GM21423 (cell line): Measurements from ENCODE around the gene OPCML.

Experiments
- ATAC-seq: cut with Tn5 transposase; IDR thresholded peaks from one replicate; pipeline ENCODE4 v1.9.1; 2021; ENCODE audit warnings: mild to moderate bottlenecking, moderate library complexity; ENCODE audit not compliant: unreplicated experiment

Gene OPCML

DNA sequence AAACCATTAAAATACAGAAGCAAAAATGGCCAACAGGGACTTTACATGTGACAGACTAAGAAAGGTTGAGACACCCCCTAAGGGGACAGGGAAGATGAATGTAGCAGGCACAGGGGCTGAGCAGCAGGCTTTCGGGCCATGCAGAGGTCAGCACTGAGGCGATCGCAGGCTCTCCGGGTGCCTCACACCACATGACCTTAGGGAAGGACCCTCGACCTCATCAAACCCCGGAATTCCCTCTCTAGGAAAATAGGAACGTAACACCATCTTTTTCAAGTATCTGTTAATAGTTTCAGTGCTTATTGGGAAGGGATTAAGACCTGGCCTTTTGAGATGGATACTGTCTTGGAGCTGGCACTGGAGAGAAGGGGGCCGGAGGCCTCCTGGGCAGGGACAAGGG, 27.4 kb downstream of the OPCML start:
- no peak for ATAC-seq

DNA sequence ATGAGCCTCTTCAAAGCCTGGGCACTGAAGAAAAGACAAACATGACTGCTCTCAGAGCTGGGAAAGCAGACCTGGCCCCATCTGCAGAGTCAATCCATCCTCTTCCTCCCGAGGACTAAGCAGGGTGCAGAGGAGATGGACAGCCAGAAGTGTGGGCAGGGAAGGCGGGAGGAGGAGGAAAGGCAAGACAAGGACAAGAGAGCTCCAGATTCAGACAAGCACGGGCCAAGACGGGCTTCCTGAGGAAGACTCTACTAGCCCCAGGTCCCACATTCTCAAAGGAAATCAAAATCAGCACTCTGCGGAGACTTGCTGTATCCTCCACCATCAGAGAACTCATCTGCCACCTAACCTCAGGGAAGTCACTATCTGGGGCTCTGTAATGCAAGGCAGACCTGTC, 28.5 kb downstream of the OPCML start:
- ATAC-seq, result no peak

DNA sequence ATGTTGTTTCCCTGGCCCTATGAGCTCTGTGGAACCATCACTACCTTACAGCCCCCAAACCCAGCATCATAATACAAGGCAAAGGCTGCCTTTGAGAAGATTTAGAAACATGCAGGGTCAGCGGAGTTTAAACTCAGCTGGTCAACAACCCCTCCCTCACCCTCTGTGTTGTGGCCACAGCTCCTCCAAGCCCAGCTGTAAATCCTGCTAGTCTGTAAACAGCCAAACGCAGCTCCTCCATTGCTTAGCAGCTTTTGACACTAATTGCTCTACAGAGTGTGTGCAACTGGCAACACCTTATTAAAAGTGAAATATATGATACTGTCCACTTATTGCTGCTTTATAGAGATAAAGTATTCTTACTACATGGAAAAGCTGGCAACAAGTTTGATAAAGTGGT, 29.1 kb downstream of the OPCML start:
- ATAC-seq, result no peak

DNA sequence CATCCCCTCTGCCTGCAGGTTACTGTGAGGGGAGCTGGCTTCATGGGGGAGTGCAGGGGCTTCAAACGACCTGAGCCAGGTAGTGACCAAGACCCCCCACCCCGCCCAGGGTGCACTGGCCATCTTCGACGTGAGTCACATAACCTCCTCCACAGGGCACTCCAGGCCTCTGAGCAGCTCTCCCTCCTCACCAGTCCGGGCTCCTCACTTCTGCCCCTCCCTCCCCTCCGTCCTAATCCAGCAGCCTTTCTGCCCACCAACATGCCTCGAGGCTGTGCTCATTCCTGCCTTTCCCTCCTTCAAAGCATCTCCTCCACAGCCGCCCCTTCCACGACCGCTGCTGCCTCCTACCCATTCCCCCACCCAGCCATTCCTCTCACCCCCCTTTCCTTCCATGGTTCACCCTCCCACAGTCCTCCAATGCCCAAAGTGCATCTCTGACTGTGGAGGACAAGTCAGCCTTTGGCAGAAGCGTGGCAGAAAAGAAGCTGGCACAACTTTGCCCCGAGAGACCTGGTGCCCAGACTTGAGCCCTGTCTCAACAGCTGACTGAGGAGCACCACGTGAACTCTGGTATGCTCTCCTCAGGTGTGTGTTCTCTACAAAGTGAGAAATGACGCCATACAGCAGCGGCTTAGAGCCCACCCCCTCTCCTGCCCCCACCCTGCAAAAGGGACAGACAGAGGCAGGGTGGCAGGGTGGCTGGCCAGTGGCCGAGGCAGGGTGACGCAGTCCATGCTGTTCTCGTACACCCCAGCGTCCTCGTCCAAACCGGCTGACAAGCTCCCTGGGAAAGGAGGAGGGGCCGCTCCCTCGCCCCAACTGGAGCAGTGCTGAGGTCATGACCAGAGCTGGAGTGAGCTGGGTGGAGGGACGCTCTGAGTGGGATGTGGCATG, 30.4 kb downstream of the OPCML start:
- no peak for ATAC-seq

DNA sequence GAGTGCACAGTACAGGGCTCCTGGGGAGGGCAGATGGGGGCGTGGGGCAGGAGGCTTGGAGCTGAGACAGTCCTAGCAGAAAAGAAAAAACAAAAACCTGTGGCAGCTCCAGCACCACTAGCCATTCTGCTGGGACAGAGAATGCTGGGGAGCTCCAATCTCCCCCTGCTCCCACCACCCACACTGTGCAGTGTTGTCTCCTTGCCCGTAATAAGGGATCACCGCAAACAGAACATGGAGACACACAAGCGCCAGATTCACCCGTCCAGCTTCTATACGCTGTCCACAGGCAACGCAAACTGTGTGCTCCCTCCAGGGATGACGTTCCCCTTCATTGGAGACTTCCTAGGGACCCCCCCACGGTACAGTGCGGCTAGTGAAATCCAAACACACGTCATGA, 31.4 kb downstream of the OPCML start:
- ATAC-seq, result no peak

DNA sequence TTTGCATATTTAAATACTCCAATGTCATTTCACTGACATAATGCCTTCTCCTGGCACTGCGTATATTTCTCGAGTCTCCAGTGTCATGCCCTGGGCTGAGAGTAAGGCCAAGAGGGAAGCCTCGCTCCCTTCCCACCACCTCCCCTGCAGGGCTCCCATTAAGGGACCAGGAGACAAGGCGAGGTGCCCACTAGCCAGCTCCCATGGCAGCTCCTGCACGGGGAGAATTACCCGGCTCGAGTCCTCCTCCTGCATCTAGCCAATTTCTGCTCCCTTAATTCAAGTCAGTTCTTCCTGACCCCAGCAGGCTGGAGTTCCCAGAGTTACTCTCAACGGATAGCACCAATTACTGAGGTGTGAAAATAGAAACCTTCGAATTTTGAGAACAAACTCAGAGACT, 31.9 kb downstream of the OPCML start:
- no peak for ATAC-seq

DNA sequence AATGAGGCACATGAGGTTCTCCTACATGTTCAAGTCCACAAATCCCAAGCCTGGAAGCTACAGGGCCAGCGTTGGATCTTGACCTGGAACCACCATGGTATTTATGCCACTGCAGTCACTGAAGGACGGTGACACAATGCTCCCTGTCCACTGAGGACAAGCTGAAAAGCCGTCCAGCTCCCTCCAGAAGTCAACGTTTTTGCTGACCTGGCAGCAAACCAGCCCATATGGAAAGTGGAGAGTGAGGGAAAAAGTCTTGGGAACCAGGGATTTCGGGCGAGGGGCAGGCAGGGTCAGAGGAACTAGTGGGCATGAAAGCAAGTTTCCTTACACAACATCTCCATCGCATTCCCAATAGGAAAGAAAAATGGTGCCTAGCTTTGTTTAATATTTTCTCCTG, 33.3 kb downstream of the OPCML start:
- no peak for ATAC-seq

DNA sequence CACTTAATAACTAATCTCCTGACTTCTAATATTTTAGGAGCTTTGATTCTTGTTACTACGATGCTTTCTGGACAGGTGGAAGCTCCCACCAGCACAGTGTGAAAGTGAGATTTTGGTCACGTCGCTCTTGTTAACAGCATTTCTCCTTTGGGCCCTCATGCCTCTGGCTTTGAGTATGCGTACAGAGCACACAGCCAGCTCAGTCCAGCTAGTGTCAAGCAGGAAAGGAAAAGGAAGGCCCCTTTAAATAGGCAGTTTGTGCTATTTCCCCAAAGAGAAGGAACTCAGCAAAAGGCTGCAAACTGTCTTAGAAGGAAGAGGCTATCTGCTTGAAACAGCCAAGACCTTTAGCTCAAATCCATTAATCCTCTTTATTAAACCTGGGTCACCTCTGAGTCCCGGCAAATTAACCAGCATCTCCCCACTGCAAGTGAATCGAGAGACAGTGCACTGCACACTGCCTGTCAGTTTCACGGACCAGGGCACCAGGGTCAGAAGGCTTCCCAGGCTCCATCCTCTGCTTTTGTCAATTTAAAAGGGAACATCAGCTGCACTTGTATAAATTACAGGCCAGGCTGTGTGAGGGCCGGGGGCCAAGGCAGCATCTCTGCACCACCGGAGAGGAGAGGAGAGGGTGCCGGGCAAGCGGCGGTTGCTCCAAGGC, 34.7 kb downstream of the OPCML start:
- no peak for ATAC-seq

DNA sequence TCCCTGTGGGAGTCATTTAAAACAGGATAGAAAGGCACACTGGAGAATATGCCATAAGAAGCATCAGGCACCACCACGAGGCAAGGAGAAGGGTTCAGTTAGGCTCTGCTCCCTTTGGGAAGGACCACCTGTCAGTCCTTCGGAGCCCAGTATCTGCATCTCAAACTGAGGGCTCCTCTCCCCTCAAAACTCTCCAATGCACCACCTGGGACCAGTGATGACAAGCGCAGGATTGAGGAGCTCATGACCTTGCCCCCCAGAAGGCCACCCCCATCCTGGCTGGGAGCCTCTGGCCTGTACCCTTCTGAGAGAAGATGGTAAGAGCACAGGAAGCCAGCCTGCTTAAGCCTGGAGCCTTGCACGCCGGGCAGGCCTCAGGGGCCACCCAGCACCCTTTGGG, 39.4 kb downstream of the OPCML start:
- ATAC-seq, result no peak

DNA sequence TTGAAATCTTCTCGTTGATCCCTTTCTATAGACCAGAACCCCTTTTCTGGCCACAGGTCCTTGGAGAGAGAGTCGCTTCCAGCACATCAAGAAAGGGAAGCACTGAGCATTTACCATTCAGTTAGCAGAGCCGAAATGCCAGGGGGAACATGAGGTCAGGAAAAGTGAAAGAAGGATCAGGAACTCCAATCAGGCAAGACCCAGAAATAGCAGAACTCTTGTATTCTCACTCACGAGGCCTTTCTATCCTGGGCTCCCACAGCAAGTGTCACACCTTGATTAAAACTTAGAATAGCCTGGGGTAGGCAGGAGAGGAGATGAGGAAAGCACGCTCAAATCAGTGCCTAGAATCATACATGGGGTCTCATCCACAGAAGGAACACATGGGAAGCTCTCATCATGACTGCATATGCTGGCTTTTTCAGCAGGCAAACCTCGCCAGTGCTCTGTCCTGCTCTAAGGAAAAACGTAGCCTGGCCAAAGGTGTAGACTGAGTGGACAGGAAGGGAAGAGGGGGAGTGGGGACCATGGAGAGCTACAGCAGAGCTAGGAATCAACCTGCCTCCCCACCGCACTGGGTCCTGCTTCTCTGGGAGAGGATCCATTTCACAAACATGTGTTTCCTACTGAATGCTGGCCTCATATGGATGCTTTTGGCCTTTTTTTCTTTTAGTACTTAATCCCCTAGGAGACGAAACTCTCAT, 40.5 kb downstream of the OPCML start:
- no peak for ATAC-seq

DNA sequence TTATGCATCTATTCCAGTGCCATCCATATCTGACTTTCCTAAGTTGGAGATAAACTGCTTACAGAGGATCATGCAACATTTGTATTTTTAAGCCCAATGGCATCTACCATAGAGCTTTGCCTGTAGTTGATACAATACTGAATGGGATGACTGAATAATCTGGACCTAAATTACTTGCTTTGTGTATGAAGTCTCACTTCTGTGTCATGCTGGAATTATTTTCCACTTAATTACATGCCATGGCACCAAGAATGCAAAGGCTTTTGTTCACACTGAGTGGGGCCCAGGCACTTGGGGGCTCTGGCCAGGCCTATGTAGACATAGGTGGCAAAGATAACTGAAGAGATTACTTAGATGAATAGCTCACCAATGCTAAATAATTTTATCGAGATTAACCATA, 51.6 kb downstream of the OPCML start:
- ATAC-seq, result no peak

DNA sequence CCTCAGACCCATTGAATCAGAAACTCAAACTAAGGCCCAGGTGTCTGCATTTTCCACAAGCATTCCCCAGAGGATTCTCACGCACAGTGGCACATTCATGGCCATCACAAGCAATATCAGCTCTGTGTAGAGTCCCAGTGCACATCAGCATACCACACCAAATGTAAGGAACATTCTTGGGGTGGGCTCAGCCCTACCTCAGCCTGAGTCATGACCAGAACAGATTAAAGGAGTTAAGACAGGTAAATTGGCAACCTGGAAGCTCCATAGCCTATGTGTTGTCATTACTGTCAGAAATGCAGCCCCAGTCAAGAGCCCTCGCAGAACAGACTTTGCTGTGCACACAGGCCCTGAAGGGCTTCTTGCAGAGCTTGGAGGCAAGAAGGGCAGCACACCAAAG, 53.1 kb downstream of the OPCML start:
- ATAC-seq, result no peak

DNA sequence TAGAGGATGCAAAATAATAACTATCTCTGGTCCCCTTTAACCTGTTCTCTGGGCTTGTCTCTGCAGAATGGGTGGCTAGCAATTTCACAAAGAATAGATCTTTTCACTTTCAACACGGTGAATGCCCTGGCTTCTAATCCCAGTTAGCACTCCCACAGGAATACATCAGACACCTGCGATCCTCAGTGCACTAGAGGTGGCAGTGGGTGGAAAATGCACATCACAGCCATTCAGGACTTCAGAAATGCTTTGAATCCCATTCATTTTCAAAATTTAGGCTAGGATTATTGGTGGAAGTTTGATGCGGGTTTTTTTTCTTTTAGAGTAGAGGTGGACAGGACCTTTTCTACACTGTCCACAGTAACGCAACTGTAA, 55.1 kb downstream of the OPCML start:
- no peak for ATAC-seq

DNA sequence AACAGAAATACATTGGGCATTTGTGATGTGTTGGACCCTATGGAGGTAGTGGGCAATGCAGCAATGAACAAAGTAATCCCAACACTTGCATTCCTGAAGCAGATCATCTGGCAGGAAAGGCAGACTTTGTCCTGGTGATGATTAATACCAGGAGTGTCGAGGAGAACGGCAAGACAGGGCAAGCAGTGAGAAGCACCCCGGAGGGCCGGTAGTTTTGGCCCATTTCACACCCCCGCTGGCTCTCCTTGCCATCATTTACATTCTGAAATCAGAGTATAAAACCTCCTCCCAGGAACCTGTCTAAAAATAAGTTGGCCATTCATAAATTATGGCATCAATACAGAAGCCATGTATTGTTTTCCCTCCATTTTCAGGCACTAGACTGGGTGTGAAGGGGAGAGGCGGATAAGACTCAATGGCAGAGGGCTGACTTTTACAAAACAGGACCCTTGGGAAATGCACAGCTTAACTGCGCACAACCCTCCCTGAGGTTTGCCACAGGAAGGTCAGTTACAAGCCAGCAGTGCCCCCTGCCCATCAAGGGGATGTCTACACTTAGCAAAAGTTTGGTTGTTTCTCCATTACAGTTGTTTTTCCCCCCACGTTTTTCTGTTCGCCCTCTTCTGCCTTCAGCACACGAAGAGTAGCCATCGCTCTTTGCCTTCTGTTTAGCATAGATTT, 55.6 kb downstream of the OPCML start:
- no peak for ATAC-seq

DNA sequence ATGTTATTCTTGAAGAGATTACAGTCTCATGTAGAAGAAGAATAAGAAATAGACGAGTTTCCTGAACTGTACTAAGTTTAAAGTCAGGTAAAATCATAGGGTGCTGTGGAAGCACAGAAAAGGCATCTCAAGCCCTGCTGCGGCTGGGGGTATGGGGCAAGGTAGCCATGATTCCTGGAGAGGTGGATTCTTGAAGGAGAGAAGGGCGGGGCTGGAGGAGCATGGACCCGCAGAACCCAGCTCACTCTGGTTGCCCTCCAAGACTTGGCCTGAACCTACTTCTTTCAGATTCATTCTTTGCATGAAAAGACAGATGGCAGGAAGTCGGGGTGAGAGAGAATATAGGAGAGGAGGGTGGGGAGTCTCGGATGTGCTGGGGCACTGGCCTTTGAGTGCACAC, 57.8 kb downstream of the OPCML start:
- ATAC-seq, result no peak

DNA sequence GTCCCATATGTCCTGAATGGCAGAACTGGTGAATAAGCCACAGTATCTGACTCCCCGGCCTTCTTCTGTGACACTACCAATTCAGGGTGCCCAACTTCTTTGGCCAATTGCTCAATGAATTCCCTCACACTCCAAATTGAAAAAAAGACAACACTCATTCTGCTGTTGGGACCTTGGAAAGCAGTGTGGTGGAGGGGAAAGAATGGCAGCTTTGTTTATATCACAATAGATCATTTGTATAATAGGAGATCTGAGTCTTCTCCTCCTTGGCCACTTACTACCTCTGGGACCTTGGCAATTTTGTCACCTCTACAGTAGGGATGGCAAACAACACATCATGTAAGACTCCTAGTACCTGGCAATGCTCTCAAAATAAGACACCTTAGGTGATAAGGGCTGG, 64.6 kb downstream of the OPCML start:
- ATAC-seq, result no peak

DNA sequence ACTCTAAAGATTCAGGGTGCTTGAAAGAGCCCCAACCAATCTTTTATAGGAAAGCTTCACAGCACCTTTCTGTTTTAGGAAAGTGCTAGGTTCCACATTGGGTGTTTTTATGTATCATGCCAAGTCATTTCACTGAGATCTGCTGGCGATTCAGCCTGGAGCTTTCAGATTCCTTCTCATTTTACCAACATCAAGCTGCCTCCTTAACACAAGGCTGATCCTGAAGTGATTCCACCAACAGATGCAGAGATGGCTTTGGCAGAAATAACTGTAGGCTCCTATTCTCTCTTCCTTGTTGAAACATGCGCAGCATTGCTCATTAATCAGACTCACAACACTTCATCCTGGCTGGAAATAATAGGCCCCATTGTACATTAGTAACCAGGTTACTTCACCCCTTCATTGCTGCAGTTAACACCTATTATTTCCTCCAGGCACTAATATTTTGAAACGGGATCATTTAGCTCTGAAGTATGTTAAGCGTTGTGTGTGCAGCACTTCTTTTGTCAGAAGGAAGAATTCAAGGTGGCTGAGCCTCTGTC, 89.0 kb downstream of the OPCML start:
- no peak for ATAC-seq

DNA sequence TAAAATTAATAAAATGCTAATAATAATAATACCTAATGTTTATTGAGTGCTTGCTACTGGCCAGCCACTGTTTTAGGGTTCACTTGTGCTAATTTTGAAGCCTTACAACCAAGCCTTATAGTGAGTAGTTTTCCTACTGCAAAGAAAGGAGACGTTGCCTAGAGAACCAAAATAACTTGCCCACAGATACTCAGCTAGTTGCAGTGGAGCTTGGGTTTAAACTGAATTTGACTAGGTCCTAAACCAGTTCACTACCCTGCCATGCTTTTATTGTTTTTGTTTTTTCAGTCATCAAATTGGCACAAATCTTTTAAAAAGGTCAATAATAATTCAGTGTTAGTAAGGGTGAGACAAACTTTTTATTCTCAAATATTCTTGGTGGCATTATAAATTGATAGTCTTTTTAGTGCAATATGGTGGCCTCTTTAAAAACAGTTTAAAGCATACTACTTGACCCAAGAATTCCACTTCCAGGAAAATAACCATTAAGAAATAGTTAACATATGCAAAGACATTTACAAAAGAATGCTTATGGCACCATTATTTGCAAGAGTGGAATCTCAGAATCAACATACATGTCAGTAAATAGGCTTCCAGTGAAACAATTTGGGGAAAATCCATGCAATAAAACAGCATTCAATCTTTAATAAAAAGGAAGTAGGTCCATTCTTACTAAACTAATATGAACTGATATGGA, 90.2 kb downstream of the OPCML start:
- ATAC-seq, result no peak

DNA sequence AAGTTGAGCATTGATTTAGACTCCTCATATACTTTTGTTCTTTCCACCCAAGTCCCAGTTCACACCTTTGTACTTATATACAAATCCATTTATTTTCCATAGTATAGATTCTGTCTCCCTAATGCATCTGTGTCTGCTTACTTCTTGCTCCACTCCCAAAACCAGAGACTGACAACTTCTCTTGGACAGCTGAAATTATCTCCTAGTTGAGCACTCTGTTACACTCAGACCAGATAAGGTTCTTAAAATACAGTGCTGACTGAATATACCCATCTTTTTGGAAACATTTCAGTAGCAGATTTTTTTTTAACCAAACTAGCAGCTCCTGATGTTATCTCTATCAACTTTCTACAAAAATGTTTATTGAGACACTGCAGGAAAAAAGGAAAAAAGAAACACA, 106.3 kb downstream of the OPCML start:
- ATAC-seq, result no peak

DNA sequence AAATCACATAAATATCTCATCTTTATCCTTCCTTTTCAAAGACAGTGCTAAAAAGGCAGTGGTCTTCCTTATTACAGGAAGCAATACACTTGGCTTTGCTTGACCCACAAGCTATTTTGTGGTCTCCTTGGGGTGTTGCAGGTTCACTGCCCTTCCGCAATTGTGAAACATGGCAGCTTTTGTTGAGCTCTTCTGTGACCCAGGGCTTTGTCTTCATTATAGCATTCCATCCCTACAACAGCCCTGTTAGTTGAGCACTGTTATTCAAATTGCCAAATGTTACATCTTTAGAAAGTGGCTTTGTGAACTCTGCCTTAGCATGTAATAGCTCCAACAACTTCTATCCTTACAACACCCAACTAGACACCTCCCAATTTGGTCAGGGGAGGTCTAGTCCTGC, 107.1 kb downstream of the OPCML start:
- ATAC-seq, result no peak

DNA sequence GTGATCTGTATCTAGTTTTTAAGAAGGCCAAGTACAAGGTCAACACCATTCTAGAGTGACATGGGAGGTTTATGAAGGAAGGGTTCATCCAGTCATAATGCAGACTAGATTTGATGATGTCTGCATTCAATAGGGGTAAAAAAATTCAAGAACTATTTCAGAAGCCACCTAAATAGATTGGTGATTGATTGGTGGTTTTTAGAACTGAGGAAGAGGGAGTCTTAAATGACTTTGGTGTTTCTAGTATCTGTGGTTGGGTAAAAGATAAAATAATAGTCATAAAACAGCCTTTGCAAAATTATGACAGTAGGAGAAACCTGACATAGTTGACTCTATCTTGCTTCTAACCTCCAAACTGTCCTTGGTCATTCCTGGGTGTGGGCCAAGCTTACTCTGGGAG, 114.1 kb downstream of the OPCML start:
- ATAC-seq, result no peak
